Testis (tissue), 3 donors: ENCODE measurements around the gene TSPAN17. TPM values are rescaled to one million over a fixed set of nuclear protein-coding genes. Genes with fewer than 3 reads are reported as not detected.

Experiments used
- DNase-seq: peaks from one replicate; pipeline ENCODE4 v3.0.0-alpha.2; 2019
- H3K27ac ChIP-seq, 2 donors: fragments of 200-600 bp; sonication (generic); one replicate each; pipeline ENCODE4 v1.5.1; 2019
- H3K27me3 ChIP-seq: fragments of 200-600 bp; sonication (generic); one replicate; pipeline ENCODE4 v1.5.1; 2019
- H3K36me3 ChIP-seq: fragments of 200-600 bp; sonication (generic); one replicate; pipeline ENCODE4 v1.5.1; 2017; ENCODE audit warnings: low read depth; ENCODE audit errors: missing control alignments
- H3K4me1 ChIP-seq: fragments of 200-600 bp; sonication (generic); one replicate; pipeline ENCODE4 v1.5.1; 2019
- H3K4me3 ChIP-seq, 2 donors: fragments of 200-600 bp; sonication (generic); one replicate each; pipeline ENCODE4 v1.5.1; 2017 to 2019
- H3K9me3 ChIP-seq: fragments of 200-600 bp; sonication (generic); one replicate; pipeline ENCODE4 v1.5.1; 2017
- POLR2A ChIP-seq: fragments of 450-650 bp; IDR thresholded peaks from one replicate; pipeline ENCODE4 v1.6.1; 2017; ENCODE audit warnings: antibody characterized with exemption, mild to moderate bottlenecking, moderate library complexity
- WGBS, 2 donors: methylation state at CpG; one replicate each; pipeline ENCODE4 v1.1.5; 2018; 5-methylcytosine and 5-hydroxymethylcytosine counted together
- intact Hi-C: fragments of 100-400 bp; cut with DNase I; formaldehyde crosslinking; loops from one replicate; pipeline ENCODE4 v1.15.1; 2023; ENCODE audit warnings: low total_unique reads
- polyA plus RNA-seq: library from polyadenylated mRNA; stranded (reverse); fragments of 350-450 nt; fragmentation: Illumina TruSeq; extraction: RNeasy Lipid Tissue Mini Kit (QIAGEN cat#74804); gene quantifications from one replicate; pipeline ENCODE4 v1.2.3, GENCODE V29; 2014; ENCODE audit warnings: low read depth, low replicate concordance; ENCODE audit not compliant: insufficient read depth
- total RNA-seq, 2 donors: library from RNA; depleted of rRNA; stranded (reverse); fragments of >200 nt; gene quantifications; one replicate each; pipeline ENCODE4 v1.2.3, GENCODE V29; 2016
- TF ChIP-seq, protein P1 (sequence below), 3 experiments: fragments of 450-650 bp in 2 of 3; fragments of 200-600 bp in 1 of 3; sonication (generic) in 1 of 3; IDR thresholded peaks; one replicate each; pipeline ENCODE4 v1.5.1; 2016 to 2019; ENCODE audit warnings: antibody characterized with exemption in 3 of 3, mild to moderate bottlenecking in 2 of 3, moderate library complexity in 1 of 3

The TSPAN17 gene
- total and polyA plus RNA-seq, 3 donors from 2014 or later, result 31.7 to 57.0 (median 51.7) TPM

DNA sequence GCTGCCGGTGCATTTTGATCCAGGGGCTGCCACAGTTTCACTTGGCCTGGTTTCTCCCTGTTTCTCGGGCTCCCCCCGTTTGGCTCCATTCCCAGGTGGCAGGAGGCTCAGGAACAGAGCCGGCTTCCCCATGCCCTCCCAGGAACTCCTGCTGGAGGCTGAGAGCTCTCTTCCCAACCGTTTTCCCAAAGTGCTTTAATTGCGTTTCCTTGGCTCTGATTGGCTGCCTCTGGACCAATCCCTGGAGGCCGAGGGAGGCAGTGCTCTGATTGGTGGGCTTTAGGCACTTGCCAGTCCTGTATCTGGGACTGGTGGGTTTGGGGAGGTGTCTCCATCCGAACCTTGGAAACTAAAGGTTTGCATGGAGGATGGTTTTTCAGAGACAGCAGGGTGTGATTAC lies 4.9 kb downstream of the TSPAN17 start:
- intact Hi-C loops, result no loop called here
- peak; percentile 70 for DNase-seq
- no peak overlapping the region for H3K4me3 ChIP-seq
- no peaks in the 10 kb centered on the region for H3K36me3 ChIP-seq
- no peak overlapping the region for H3K27ac ChIP-seq
- TF ChIP-seq POLR2A, result no peak
- TF ChIP-seq, protein P1, sequence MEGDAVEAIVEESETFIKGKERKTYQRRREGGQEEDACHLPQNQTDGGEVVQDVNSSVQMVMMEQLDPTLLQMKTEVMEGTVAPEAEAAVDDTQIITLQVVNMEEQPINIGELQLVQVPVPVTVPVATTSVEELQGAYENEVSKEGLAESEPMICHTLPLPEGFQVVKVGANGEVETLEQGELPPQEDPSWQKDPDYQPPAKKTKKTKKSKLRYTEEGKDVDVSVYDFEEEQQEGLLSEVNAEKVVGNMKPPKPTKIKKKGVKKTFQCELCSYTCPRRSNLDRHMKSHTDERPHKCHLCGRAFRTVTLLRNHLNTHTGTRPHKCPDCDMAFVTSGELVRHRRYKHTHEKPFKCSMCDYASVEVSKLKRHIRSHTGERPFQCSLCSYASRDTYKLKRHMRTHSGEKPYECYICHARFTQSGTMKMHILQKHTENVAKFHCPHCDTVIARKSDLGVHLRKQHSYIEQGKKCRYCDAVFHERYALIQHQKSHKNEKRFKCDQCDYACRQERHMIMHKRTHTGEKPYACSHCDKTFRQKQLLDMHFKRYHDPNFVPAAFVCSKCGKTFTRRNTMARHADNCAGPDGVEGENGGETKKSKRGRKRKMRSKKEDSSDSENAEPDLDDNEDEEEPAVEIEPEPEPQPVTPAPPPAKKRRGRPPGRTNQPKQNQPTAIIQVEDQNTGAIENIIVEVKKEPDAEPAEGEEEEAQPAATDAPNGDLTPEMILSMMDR (IDR thresholded peaks at IDR 0.05), result no peak
- H3K27me3 ChIP-seq, result no peaks in the 10 kb centered on the region
- WGBS, 2 donors, result 40 to 47% methylated on average over 7 to 8 of the region's 8 CpGs
- no peaks in the 10 kb centered on the region for H3K9me3 ChIP-seq
- peaks cover 39% of the 10 kb centered on the region for H3K4me1 ChIP-seq

DNA sequence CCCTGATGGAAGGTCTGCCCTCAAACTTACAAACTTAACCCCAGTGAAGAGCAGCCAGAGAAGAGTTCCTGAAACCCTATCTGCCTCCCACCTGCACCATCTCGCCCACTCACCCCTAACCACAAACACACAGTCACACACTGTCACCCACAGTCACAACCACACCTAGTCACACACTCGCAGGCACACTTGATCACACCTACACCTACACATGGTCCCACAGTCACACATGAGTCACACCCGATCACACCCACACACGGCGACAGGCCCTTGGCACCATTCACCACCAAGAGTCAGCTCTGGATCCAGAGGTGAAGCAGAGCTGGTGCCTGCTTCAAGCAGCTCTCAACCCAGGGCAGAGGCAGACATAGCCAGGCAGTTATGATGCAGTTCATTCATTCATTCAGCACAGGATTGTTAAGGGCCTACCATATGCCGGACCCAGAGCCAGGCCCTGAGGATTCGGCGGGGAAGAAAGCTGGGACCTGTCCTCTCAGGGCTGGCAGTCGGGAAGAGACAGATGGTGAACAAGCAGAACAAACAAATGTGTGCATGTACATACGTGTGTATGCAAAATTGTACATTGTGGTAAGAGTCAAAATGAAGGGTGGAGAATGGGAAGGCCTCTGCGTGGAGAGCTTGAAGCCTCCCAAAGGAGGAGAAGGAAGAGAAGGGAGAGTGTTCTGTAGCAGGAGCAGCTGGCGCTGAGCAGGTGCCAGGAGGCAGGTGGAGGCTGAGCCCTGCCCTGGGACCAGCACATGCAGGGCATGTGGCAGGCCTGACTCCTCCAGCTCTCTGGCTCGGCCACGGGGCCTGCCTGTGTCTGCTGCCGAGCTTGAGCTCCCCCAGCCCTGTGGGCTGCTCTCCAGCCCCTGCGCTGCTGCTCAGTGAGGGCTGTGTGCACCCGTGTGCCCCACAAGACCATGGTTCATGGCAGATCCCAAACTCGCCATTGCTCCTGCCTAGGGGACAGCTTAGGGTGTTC lies 6.4 kb downstream of the TSPAN17 start:
- no peaks in the 10 kb centered on the region for H3K36me3 ChIP-seq
- WGBS, 2 donors, result 87 to 88% methylated on average over 12 to 18 of the region's 18 CpGs

DNA sequence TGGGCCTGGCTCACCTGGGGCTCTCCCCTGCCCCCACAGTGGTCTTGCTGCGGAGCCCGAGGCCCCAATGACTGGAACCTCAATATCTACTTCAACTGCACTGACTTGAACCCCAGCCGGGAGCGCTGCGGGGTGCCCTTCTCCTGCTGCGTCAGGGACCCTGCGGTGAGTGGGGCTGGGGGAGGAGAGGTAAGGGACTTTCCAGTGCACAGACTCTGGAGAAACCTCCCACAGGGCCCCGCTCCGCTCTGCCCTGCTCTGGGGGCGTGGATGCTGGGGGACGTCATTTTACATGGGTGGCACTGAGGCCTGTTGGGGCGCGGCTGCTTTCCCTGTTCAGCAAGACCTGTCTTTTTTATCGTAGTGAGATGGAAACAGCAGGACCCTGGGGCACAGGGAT lies 7.6 kb downstream of the TSPAN17 start:
- TF ChIP-seq, protein P1 (IDR thresholded peaks at IDR 0.05), result no peak
- TF ChIP-seq POLR2A, result no peak
- Histone ChIP-seq H3K4me1 (peaks cover 25% of the 10 kb centered on the region), H3K9me3 (no peaks in the 10 kb centered on the region), H3K36me3 (no peaks in the 10 kb centered on the region), H3K4me3 (no peak overlapping the region), H3K27ac (no peak overlapping the region), H3K27me3 (no peaks in the 10 kb centered on the region)
- DNase-seq, result no peak
- intact Hi-C loops, result no loop called here
- WGBS, 2 donors, result 93% methylated on average over 14 of the region's 14 CpGs; no CpG with 5 or more reads in 1 of the 2 donors

More for the DNA sequence above, 6.4 kb downstream of the TSPAN17 start:
- Histone ChIP-seq H3K27ac (no peak overlapping the region), H3K9me3 (no peaks in the 10 kb centered on the region), H3K4me1 (peaks cover 29% of the 10 kb centered on the region), H3K4me3 (no peak overlapping the region), H3K27me3 (no peaks in the 10 kb centered on the region)
- TF ChIP-seq POLR2A, result no peak
- TF ChIP-seq, protein P1 (IDR thresholded peaks at IDR 0.05), result no peak
- DNase-seq, result no peak
- intact Hi-C loops, result no loop called here

DNA sequence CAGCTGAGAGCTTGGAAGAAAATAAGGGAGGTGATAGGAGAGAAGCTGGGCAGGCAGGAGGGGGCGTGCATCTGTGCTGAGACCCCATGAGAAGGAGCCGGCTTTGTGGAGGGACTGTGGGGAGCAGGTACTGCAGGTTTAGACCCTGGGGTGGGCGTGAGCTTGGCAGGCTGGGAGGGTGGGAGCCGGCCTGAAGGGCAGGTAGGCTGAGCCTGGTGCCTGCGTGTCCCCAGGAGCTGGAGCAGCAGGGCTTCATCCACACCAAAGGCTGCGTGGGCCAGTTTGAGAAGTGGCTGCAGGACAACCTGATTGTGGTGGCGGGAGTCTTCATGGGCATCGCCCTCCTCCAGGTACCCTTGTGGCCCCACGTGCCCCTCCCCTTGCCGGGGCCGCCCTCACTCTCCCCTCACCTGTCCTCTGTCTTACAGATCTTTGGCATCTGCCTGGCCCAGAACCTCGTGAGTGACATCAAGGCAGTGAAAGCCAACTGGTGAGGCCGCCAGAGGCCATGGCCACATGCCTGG lies 9.2 kb downstream of the TSPAN17 start:
- intact Hi-C loops, result no loop called here
- H3K4me3 ChIP-seq, result no peak overlapping the region
- DNase-seq, result no peak
- no peak overlapping the region for H3K27ac ChIP-seq
- no peaks in the 10 kb centered on the region for H3K36me3 ChIP-seq
- H3K27me3 ChIP-seq, result no peaks in the 10 kb centered on the region
- no peaks in the 10 kb centered on the region for H3K9me3 ChIP-seq
- WGBS, 2 donors, result 87 to 89% methylated on average over 7 to 13 of the region's 13 CpGs
- peaks cover 9% of the 10 kb centered on the region for H3K4me1 ChIP-seq
- TF ChIP-seq, protein P1 (IDR thresholded peaks at IDR 0.05), result no peak
- no peak for TF ChIP-seq POLR2A
